HUES64 (cell line): Measurements from ENCODE around the gene TSPAN11.
"Not testable (repeated sequence)": the region's sequence is repeated elsewhere in the genome, so short reads cannot be mapped to it uniquely, and the experiment has no call there.

Experiments used
- H3K27ac ChIP-seq: 2 replicates; pipeline ENCODE4 v1.7.0; 2013; ENCODE audit warnings: low read depth, low read length, inconsistent platforms
- H3K27me3 ChIP-seq: 2 replicates; pipeline ENCODE4 v1.6.1; 2013; ENCODE audit warnings: mild to moderate bottlenecking, low read length; ENCODE audit not compliant: insufficient read depth
- H3K36me3 ChIP-seq: 2 replicates; pipeline ENCODE4 v1.6.1; 2013; ENCODE audit warnings: mild to moderate bottlenecking, low read length; ENCODE audit not compliant: insufficient read depth
- H3K4me1 ChIP-seq: 2 replicates; pipeline ENCODE4 v1.6.1; 2013; ENCODE audit warnings: mild to moderate bottlenecking, low read length, moderate library complexity; ENCODE audit not compliant: insufficient read depth
- H3K4me3 ChIP-seq: 2 replicates; pipeline ENCODE4 v1.5.1; 2013; ENCODE audit warnings: mild to moderate bottlenecking, low read length, moderate library complexity
- H3K9ac ChIP-seq: 2 replicates; pipeline ENCODE4 v1.6.1; 2013; ENCODE audit warnings: mild to moderate bottlenecking, low read depth, low read length
- H3K9me3 ChIP-seq: 2 replicates; pipeline ENCODE4 v1.6.1; 2013; ENCODE audit warnings: low read depth, low read length; ENCODE audit not compliant: insufficient read depth
- whole genome bisulfite sequencing: fragments of 150-250, 120-280 bp; methylation state at CpG from one replicate; pipeline ENCODE4 v1.1.7; 2013; ENCODE audit warnings: missing lambda C conversion rate; 5-methylcytosine and 5-hydroxymethylcytosine counted together

TSPAN11 gene

GRCh38 chr12:31006416-31007152 is 80.0 kb downstream of the TSPAN11 start:
- no peaks in the 10 kb centered on the region for H3K4me1 ChIP-seq
- H3K27ac ChIP-seq, result no peak overlapping the region
- WGBS, result 95% methylated on average over 9 of the region's 9 CpGs
- H3K9ac ChIP-seq, result no peak overlapping the region
- no peaks in the 10 kb centered on the region for H3K36me3 ChIP-seq
- no peaks in the 10 kb centered on the region for H3K27me3 ChIP-seq
- H3K9me3 ChIP-seq, result no peaks in the 10 kb centered on the region
- H3K4me3 ChIP-seq, result no peak overlapping the region

- H3K9ac ChIP-seq, result no peak overlapping the region
- WGBS, result 91% methylated on average over 3 of the region's 3 CpGs
- H3K9me3 ChIP-seq, result no peaks in the 10 kb centered on the region
- no peaks in the 10 kb centered on the region for H3K4me1 ChIP-seq
- no peaks in the 10 kb centered on the region for H3K27me3 ChIP-seq
- H3K27ac ChIP-seq, result no peak overlapping the region
- no peaks in the 10 kb centered on the region for H3K36me3 ChIP-seq
- no peak overlapping the region for H3K4me3 ChIP-seq
Observed at GRCh38 chr12:31007153-31007495, 80.6 kb downstream of the TSPAN11 start.

GRCh38 chr12:31007636-31008175 is 81.2 kb downstream of the TSPAN11 start:
- H3K4me3 ChIP-seq, result no peak overlapping the region
- H3K9ac ChIP-seq, result no peak overlapping the region
- H3K36me3 ChIP-seq, result no peaks in the 10 kb centered on the region
- no peak overlapping the region for H3K27ac ChIP-seq
- H3K27me3 ChIP-seq, result no peaks in the 10 kb centered on the region
- 94% methylated on average over 4 of the region's 5 CpGs for WGBS
- H3K4me1 ChIP-seq, result no peaks in the 10 kb centered on the region
- no peaks in the 10 kb centered on the region for H3K9me3 ChIP-seq

GRCh38 chr12:31008241-31008761 is 81.8 kb downstream of the TSPAN11 start:
- WGBS, result 91% methylated on average over 6 of the region's 6 CpGs

GRCh38 chr12:31008961-31009840 is 82.7 kb downstream of the TSPAN11 start:
- Histone ChIP-seq H3K9me3 (no peaks in the 10 kb centered on the region), H3K9ac (no peak overlapping the region), H3K27me3 (no peaks in the 10 kb centered on the region), H3K36me3 (no peaks in the 10 kb centered on the region), H3K4me3 (no peak overlapping the region), H3K27ac (no peak overlapping the region), H3K4me1 (no peaks in the 10 kb centered on the region)
- 85% methylated on average over 19 of the region's 19 CpGs for WGBS

More at GRCh38 chr12:31008241-31008761, 81.8 kb downstream of the TSPAN11 start:
- Histone ChIP-seq H3K9me3 (no peaks in the 10 kb centered on the region), H3K4me3 (no peak overlapping the region), H3K36me3 (no peaks in the 10 kb centered on the region), H3K27me3 (no peaks in the 10 kb centered on the region), H3K27ac (no peak overlapping the region), H3K9ac (no peak overlapping the region), H3K4me1 (no peaks in the 10 kb centered on the region)

- Histone ChIP-seq H3K4me3 (no peak overlapping the region), H3K27me3 (no peaks in the 10 kb centered on the region), H3K9me3 (no peaks in the 10 kb centered on the region), H3K36me3 (no peaks in the 10 kb centered on the region), H3K4me1 (no peaks in the 10 kb centered on the region), H3K27ac (no peak overlapping the region), H3K9ac (no peak overlapping the region)
- WGBS, result 93% methylated on average over 4 of the region's 4 CpGs
Observed at GRCh38 chr12:31009976-31010375, 83.4 kb downstream of the TSPAN11 start.

GRCh38 chr12:31011336-31011735 is 84.8 kb downstream of the TSPAN11 start:
- no peak overlapping the region for H3K4me3 ChIP-seq
- no peaks in the 10 kb centered on the region for H3K27me3 ChIP-seq
- H3K9me3 ChIP-seq, result no peaks in the 10 kb centered on the region
- H3K4me1 ChIP-seq, result no peaks in the 10 kb centered on the region
- H3K27ac ChIP-seq, result no peak overlapping the region
- H3K9ac ChIP-seq, result no peak overlapping the region
- no peaks in the 10 kb centered on the region for H3K36me3 ChIP-seq
- WGBS, result 84% methylated on average over 5 of the region's 5 CpGs

- H3K36me3 ChIP-seq, result no peaks in the 10 kb centered on the region
- H3K9ac ChIP-seq, result no peak overlapping the region
- no peak overlapping the region for H3K4me3 ChIP-seq
- H3K4me1 ChIP-seq, result no peaks in the 10 kb centered on the region
- H3K9me3 ChIP-seq, result no peaks in the 10 kb centered on the region
- H3K27me3 ChIP-seq, result no peaks in the 10 kb centered on the region
- 90% methylated on average over 11 of the region's 11 CpGs for WGBS
- H3K27ac ChIP-seq, result no peak overlapping the region
Observed at GRCh38 chr12:31011746-31012566, 85.4 kb downstream of the TSPAN11 start.

- not testable (repeated sequence) for H3K4me3 ChIP-seq, H3K4me1 ChIP-seq, H3K27ac ChIP-seq, H3K27me3 ChIP-seq, H3K9ac ChIP-seq, H3K36me3 ChIP-seq, H3K9me3 ChIP-seq
- WGBS, result 97% methylated on average over 6 of the region's 7 CpGs
Observed at GRCh38 chr12:31012567-31012891, 86.0 kb downstream of the TSPAN11 start.

GRCh38 chr12:31015215-31015614 is 88.7 kb downstream of the TSPAN11 start:
- Histone ChIP-seq H3K27me3 (no peaks in the 10 kb centered on the region), H3K9me3 (no peaks in the 10 kb centered on the region), H3K9ac (no peak overlapping the region), H3K4me1 (no peaks in the 10 kb centered on the region), H3K27ac (no peak overlapping the region), H3K36me3 (no peaks in the 10 kb centered on the region), H3K4me3 (no peak overlapping the region)
- 95% methylated on average over 13 of the region's 13 CpGs for WGBS
